Natural killer cell (primary cell): ENCODE data around the gene GCSAM. TPM values are rescaled to one million over a fixed set of nuclear protein-coding genes. Genes with fewer than 3 reads are reported as not detected.

Experiments used
- ATAC-seq, 3 donors: fragments of 150-1000 bp in 2 of 3; fragments of 200-7000 bp in 1 of 3; cut with Tn5 transposase; 1 replicate in 1 of 3; 2 replicates in 2 of 3; pipeline ENCODE4 v1.10.0; 2021; ENCODE audit warnings: mild to moderate bottlenecking in 2 of 3, moderate library complexity in 2 of 3
- DNase-seq, 2 donors: peaks; one replicate each; pipeline versions ENCODE4 v3.0.0 to v3.0.0-alpha.2; 2013 to 2021; ENCODE audit warnings: mixed read lengths in 1 of 2
- H3K27ac ChIP-seq: one replicate; pipeline ENCODE4 v1.5.1; 2013; ENCODE audit warnings: mild to moderate bottlenecking, low read length
- H3K27me3 ChIP-seq: one replicate; pipeline ENCODE4 v1.6.1; 2013; ENCODE audit warnings: low read length; ENCODE audit not compliant: control insufficient read depth, insufficient read depth
- H3K36me3 ChIP-seq: one replicate; pipeline ENCODE4 v1.6.1; 2013; ENCODE audit warnings: low read length; ENCODE audit not compliant: control insufficient read depth, insufficient read depth
- H3K4me1 ChIP-seq: one replicate; pipeline ENCODE4 v1.6.1; 2013; ENCODE audit warnings: low read length; ENCODE audit not compliant: control insufficient read depth, insufficient read depth
- H3K4me3 ChIP-seq: one replicate; pipeline ENCODE4 v1.5.1; 2013; ENCODE audit warnings: low read length
- H3K9me3 ChIP-seq: one replicate; pipeline ENCODE4 v1.6.1; 2013; ENCODE audit warnings: low read length; ENCODE audit not compliant: control insufficient read depth, insufficient read depth
- H3K27ac Mint-ChIP-seq, 2 donors: one replicate each; pipeline ENCODE4 v1.8.0; 2022; ENCODE audit warnings: mild to moderate bottlenecking in 2 of 2, mixed read lengths in 2 of 2, moderate library complexity in 1 of 2
- H3K27me3 Mint-ChIP-seq, 2 donors: one replicate each; pipeline ENCODE4 v1.8.0; 2022; ENCODE audit warnings: low read depth in 2 of 2, mixed read lengths in 2 of 2
- H3K36me3 Mint-ChIP-seq: one replicate; pipeline ENCODE4 v1.8.0; 2022; ENCODE audit warnings: mixed read lengths
- H3K4me1 Mint-ChIP-seq, 2 donors: one replicate each; pipeline ENCODE4 v1.8.0; 2022; ENCODE audit warnings: mixed read lengths in 2 of 2
- H3K4me3 Mint-ChIP-seq: one replicate; pipeline ENCODE4 v1.8.0; 2022; ENCODE audit warnings: mild to moderate bottlenecking, moderate library complexity, mixed read lengths
- H3K9me3 Mint-ChIP-seq, 2 donors: one replicate each; pipeline ENCODE4 v1.8.0; 2022; ENCODE audit warnings: mixed read lengths in 2 of 2
- CTCF ChIP-seq: fragments of 200-600 bp; IDR thresholded peaks from one replicate; pipeline ENCODE4 v1.8.0; 2022; ENCODE audit warnings: antibody characterized with exemption
- WGBS: methylation state at CpG from one replicate; pipeline ENCODE4 v1.1.7; 2013; ENCODE audit warnings: missing lambda C conversion rate; ENCODE audit not compliant: insufficient coverage; 5-methylcytosine and 5-hydroxymethylcytosine counted together
- intact Hi-C: fragments of 100-400 bp; cut with micrococcal nuclease; formaldehyde crosslinking; loops from one replicate; pipeline ENCODE4 v1.14.2; 2022
- total RNA-seq, 4 donors: library from RNA; stranded (reverse); fragments of 120-200 nt in 1 of 4; gene quantifications; one replicate each; pipeline versions ENCODE4 v1.2.3 to v1.2.4, GENCODE V29; 2013 to 2022

The GCSAM gene
- total RNA-seq, 3 donors from 2014 or later (not counting 1 experiment from before 2014, with no cell fraction given), result 0.59 to 3.0 (median 1.1) TPM

DNA sequence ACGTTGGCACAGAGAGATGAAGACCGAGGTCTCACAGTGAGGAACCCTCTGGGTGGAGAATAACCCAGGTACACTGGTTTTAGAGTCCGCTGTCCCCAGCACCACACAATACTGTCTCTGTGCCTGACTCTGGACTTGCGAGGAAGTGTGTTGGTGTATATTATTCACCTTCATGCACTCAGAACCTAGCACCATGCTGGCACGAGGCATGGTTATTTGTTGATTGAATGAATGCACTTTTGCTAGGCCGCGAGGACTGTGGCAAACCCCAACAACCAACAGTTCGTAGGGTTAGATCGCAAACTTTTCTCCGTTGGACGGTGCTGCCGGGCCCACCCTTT is 47.3 kb downstream of the GCSAM start:
- Histone ChIP-seq H3K27ac (no peak overlapping the region), H3K9me3 (no peaks in the 10 kb centered on the region), H3K36me3 (no peaks in the 10 kb centered on the region), H3K4me3 (peak overlapping the region; percentile 44), H3K4me1 (peaks cover 14% of the 10 kb centered on the region), H3K27me3 (peaks cover 3% of the 10 kb centered on the region)
- WGBS, result 32% methylated on average over 9 of the region's 12 CpGs
- H3K9me3 Mint-ChIP-seq, result no peaks in the 10 kb centered on the region
- no peaks in the 10 kb centered on the region for H3K36me3 Mint-ChIP-seq
- H3K4me3 Mint-ChIP-seq, result peak overlapping the region; percentile 86
- H3K4me1 Mint-ChIP-seq, result peaks cover 12 to 24% of the 10 kb centered on the region in 2 donors
- no peak for ATAC-seq
- peak overlapping the region in 1 of 2 donors; percentile 82 for H3K27ac Mint-ChIP-seq
- DNase-seq, result no peak
- H3K27me3 Mint-ChIP-seq, result peaks cover 18 to 34% of the 10 kb centered on the region in 2 donors
- intact Hi-C loops, result no loop called here
- TF ChIP-seq CTCF, result no peak

DNA sequence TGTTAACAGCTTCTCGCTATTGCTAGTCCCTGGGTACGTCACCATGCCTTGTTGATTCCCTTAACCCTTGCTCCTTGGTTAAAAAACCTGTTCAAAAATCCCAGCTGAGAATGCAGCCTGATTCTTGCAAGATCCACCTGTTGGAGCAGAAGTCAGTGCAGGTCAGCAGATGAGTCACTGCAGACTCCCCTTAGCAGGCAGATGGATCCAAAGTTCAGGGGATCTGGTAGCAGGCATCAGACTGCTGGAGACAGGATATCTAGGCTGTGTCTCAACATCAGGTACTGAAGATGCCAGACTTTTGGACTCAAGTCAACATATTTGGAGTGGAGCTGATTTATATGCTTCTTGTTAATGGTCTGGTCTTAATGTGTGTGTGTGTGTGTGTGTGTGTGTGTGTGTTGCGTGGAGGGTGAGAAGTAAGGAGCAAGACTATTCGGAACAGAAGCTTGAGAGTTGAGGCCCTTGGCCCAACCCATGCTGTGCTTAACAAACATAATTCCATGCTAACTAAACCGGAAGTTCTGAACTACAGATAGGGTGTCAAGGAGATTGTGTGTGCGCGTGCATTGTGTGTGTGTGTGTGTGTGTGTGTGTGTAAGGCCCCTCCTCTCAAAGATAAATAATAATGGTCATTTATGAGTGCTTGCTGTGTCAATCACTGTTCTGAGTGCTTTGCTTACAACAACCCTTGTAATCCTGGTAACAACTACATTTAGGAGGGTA is 47.9 kb downstream of the GCSAM start:
- DNase-seq, result no peak

GRCh38 chr3:112083239-112083638 is 49.8 kb downstream of the GCSAM start:
- H3K27ac ChIP-seq, result no peak overlapping the region
- H3K9me3 ChIP-seq, result no peaks in the 10 kb centered on the region
- Mint-ChIP-seq H3K36me3 (no peaks in the 10 kb centered on the region), H3K4me3 (no peak overlapping the region), H3K27me3 (peaks cover 8 to 26% of the 10 kb centered on the region in 2 donors), H3K9me3 (no peaks in the 10 kb centered on the region), H3K27ac (no peak overlapping the region), H3K4me1 (peaks cover 8 to 15% of the 10 kb centered on the region in 2 donors)
- DNase-seq, result no peak
- H3K4me3 ChIP-seq, result no peak overlapping the region
- WGBS, result 99% methylated on average over 4 of the region's 4 CpGs
- peaks cover 3% of the 10 kb centered on the region for H3K27me3 ChIP-seq
- peaks cover 13% of the 10 kb centered on the region for H3K4me1 ChIP-seq
- no peaks in the 10 kb centered on the region for H3K36me3 ChIP-seq
- intact Hi-C loops, result no loop called here
- TF ChIP-seq CTCF, result no peak
- no peak for ATAC-seq

More for the DNA sequence above, 47.9 kb downstream of the GCSAM start:
- peaks cover 3% of the 10 kb centered on the region for H3K27me3 ChIP-seq
- H3K9me3 ChIP-seq, result no peaks in the 10 kb centered on the region
- Mint-ChIP-seq H3K36me3 (no peaks in the 10 kb centered on the region), H3K9me3 (no peaks in the 10 kb centered on the region), H3K4me3 (peak overlapping the region; percentile 86), H3K27me3 (peaks cover 18 to 39% of the 10 kb centered on the region in 2 donors), H3K4me1 (peaks cover 8 to 19% of the 10 kb centered on the region in 2 donors), H3K27ac (no peak overlapping the region)
- no peak overlapping the region for H3K27ac ChIP-seq
- over 99% methylated on average over 5 of the region's 7 CpGs for WGBS
- no peak for ATAC-seq
- intact Hi-C loops, result no loop called here
- peaks cover 13% of the 10 kb centered on the region for H3K4me1 ChIP-seq
- no peak overlapping the region for H3K4me3 ChIP-seq
- no peak for TF ChIP-seq CTCF
- H3K36me3 ChIP-seq, result no peaks in the 10 kb centered on the region
